Sigmoid colon (tissue), 4 donors: Measurements from ENCODE around the gene NHEJ1.

ENCODE experiments used
- CTCF ChIP-seq, 4 experiments: fragments of 450-650 bp in 3 of 4; fragments of 200-600 bp in 1 of 4; IDR thresholded peaks; one replicate each; pipeline ENCODE4 v1.5.1; 2016 to 2019; ENCODE audit warnings: antibody characterized with exemption in 4 of 4, mild to moderate bottlenecking in 3 of 4, moderate library complexity in 2 of 4
- POLR2A ChIP-seq, 2 donors: fragments of 450-650 bp; IDR thresholded peaks; one replicate each; pipeline ENCODE4 v1.6.1; 2016; ENCODE audit warnings: antibody characterized with exemption in 2 of 2, mild to moderate bottlenecking in 2 of 2, moderate library complexity in 2 of 2
- POLR2AphosphoS5 ChIP-seq, 4 donors: sonication (generic); formaldehyde crosslinking; IDR thresholded peaks; one replicate each; pipeline ENCODE4 v1.6.1; 2017; ENCODE audit warnings: antibody characterized with exemption in 4 of 4

- TF ChIP-seq CTCF (IDR thresholded peaks at IDR 0.05) (no peak), POLR2A (IDR thresholded peaks at IDR 0.05) (no peak), POLR2AphosphoS5 (IDR thresholded peaks at IDR 0.05) (no peak)
Observed at GRCh38 chr2:219173176-219173575, 12.6 kb upstream of the NHEJ1 start.
